ENCODE data around the gene CLPTM1. TPM values are rescaled to one million over a fixed set of nuclear protein-coding genes. Genes with fewer than 3 reads are reported as not detected.
"Not testable (repeated sequence)": the region's sequence is repeated elsewhere in the genome, so short reads cannot be mapped to it uniquely, and the experiment has no call there.

The CLPTM1 gene
- total and polyA plus RNA-seq, 2 donors (not counting 3 experiments of a cell fraction or from before 2014, with no cell fraction given) = 108 to 176 TPM

DNA sequence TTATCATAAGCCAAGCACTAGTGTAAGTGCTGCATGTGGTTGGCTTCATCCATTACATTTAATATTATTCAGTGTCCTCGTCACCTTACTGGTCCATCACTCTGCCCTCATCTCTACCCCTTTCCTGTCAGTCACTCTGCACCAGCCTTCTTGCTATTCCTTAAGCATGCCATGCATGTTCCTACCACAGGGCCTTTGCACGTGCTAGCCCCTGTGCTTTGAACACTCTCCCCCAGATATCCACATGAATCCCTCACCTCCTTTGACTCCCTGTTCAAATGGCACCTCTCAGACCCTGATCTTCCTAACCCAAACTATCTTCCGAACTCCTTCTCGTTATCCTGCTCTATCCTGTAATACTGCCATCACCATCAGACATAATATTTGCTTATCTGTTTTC, 42.8 kb downstream of the CLPTM1 start:
- Histone ChIP-seq H3K27ac (ENCODE audit: insufficient read depth, low read depth, low read length) (no peak overlapping the region), H3K79me2 (ENCODE audit: control insufficient read depth, insufficient read depth, low read length) (no peaks in the 10 kb centered on the region), H2AFZ (ENCODE audit: low read depth, low read length) (no peak overlapping the region), H4K20me1 (replicated peaks; ENCODE audit: control insufficient read depth, extremely low read depth, insufficient read depth, low read length) (no peaks in the 10 kb centered on the region), H3K9me1 (replicated peaks; ENCODE audit: control insufficient read depth, extremely low read depth, insufficient read depth, low read length) (no peaks in the 10 kb centered on the region), H3K4me1 (ENCODE audit: control insufficient read depth, extremely low read depth, insufficient read depth, low read length) (peaks cover 8% of the 10 kb centered on the region), H3K27me3 (ENCODE audit: control insufficient read depth in 2 of 2, insufficient read depth in 2 of 2, low read length in 2 of 2) (no peaks in the 10 kb centered on the region), H3K9me3 (replicated peaks; ENCODE audit: control insufficient read depth, insufficient read depth, low read length) (no peaks in the 10 kb centered on the region), H3K36me3 (ENCODE audit: control insufficient read depth in 2 of 2, extremely low read depth in 1 of 2, insufficient read depth in 2 of 2, low read length in 2 of 2) (peaks cover 0 to 4% of the 10 kb centered on the region in 2 experiments), H3K4me3 (replicated peaks in 1 of 3; ENCODE audit: insufficient read depth in 1 of 3, low read depth in 1 of 3, low read length in 3 of 3) (no peak overlapping the region), H3K9ac (replicated peaks; ENCODE audit: extremely low read depth, insufficient read depth, low read length) (no peak overlapping the region), H3K4me2 (ENCODE audit: insufficient read depth, low read length) (no peak overlapping the region)
- BruUV-seq (replicated peaks) = no TSS peak
- no peak for FAIRE-seq
- no peak for DNase-seq (ENCODE audit: low read depth, low spot score)
- intact Hi-C loops (cut with micrococcal nuclease) = no loop called here
- ChIA-PET CTCF (interaction anchor here (0.6 to 1.1 kb wide), 3 partner anchors 9 to 62 kb away, joined by 3 to 4 read pairs (median 4); no protein-coding TSS in a partner anchor), POLR2A (no interaction called here)
- TF ChIP-seq, protein P1, sequence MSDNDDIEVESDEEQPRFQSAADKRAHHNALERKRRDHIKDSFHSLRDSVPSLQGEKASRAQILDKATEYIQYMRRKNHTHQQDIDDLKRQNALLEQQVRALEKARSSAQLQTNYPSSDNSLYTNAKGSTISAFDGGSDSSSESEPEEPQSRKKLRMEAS (IDR thresholded peaks at IDR 0.05; ENCODE audit: insufficient read depth, insufficient read length) = no peak
- no peak for TF ChIP-seq FOS (IDR thresholded peaks at IDR 0.05; ENCODE audit: borderline replicate concordance, insufficient read depth, low read length)
- TF ChIP-seq JUN (IDR thresholded peaks at IDR 0.05; ENCODE audit: borderline replicate concordance, insufficient read depth, insufficient read length, low read depth) = no peak
- no peak for TF ChIP-seq EZH2 (IDR thresholded peaks at IDR 0.05; ENCODE audit: borderline replicate concordance, low read depth, low read length, severe bottlenecking)
- TF ChIP-seq MYC (IDR thresholded peaks at IDR 0.05; ENCODE audit: low read depth, low read length) = no peak
- TF ChIP-seq, protein P2, sequence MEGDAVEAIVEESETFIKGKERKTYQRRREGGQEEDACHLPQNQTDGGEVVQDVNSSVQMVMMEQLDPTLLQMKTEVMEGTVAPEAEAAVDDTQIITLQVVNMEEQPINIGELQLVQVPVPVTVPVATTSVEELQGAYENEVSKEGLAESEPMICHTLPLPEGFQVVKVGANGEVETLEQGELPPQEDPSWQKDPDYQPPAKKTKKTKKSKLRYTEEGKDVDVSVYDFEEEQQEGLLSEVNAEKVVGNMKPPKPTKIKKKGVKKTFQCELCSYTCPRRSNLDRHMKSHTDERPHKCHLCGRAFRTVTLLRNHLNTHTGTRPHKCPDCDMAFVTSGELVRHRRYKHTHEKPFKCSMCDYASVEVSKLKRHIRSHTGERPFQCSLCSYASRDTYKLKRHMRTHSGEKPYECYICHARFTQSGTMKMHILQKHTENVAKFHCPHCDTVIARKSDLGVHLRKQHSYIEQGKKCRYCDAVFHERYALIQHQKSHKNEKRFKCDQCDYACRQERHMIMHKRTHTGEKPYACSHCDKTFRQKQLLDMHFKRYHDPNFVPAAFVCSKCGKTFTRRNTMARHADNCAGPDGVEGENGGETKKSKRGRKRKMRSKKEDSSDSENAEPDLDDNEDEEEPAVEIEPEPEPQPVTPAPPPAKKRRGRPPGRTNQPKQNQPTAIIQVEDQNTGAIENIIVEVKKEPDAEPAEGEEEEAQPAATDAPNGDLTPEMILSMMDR (IDR thresholded peaks at IDR 0.05; ENCODE audit: extremely low read depth in 1 of 2, insufficient read depth in 1 of 2, low read depth in 1 of 2, low read length in 2 of 2) = no peak
- no peak for TF ChIP-seq POLR2A (IDR thresholded peaks at IDR 0.05; ENCODE audit: low read depth, low read length)
- dilution Hi-C loops (cut with MboI; ENCODE audit: extremely low pct_ligation_motif_present, low sequenced_read_pairs) = no loop called here

DNA sequence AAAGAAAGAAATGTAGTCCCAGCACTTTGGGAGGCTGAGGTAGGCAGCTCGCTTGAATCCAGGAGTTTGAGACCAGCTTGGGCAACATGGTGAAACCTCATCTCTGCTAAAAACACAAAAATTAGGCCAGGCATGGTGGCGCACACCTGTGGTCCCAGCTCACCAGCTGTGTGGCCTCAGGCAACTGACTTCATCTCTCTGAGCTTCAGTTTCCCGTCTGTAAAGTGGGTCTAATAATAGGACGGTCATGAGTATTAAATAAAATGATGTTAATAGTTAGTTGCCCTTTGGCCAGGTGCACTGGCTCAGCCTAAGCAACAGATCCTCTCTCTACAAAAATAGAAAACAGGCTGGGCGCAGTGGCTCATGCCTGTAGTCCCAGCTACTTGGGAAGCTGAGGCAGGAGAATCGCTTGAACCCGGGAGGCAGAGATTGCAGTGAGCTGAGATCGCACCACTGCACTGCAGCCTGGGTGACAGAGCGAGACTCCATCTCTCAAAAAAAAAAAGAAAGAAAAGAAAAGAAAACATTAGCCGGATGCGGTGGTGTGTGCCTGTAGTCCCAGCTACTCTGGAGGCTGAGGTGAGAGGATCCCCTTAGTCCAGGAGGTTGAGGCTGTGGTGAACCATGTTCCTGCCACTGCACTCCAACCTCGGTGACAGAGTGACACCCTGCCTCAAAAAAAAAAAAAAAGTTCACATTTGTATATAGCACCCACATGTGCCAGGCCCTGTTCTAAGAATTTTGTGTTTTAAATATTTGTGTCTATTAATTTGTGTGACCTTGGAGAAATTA, 44.1 kb downstream of the CLPTM1 start:
- H3K4me1 ChIP-seq (ENCODE audit: control insufficient read depth, extremely low read depth, insufficient read depth, low read length); H4K20me1 ChIP-seq (replicated peaks; ENCODE audit: control insufficient read depth, extremely low read depth, insufficient read depth, low read length); H3K4me3 ChIP-seq (replicated peaks in 1 of 3; ENCODE audit: insufficient read depth in 1 of 3, low read depth in 1 of 3, low read length in 3 of 3); dilution Hi-C loops (cut with MboI; ENCODE audit: extremely low pct_ligation_motif_present, low sequenced_read_pairs); BruUV-seq (replicated peaks); H3K9ac ChIP-seq (replicated peaks; ENCODE audit: extremely low read depth, insufficient read depth, low read length); H3K36me3 ChIP-seq (ENCODE audit: control insufficient read depth in 2 of 2, extremely low read depth in 1 of 2, insufficient read depth in 2 of 2, low read length in 2 of 2); H3K9me1 ChIP-seq (replicated peaks; ENCODE audit: control insufficient read depth, extremely low read depth, insufficient read depth, low read length); FAIRE-seq; H3K27ac ChIP-seq (ENCODE audit: insufficient read depth, low read depth, low read length); POLR2A ChIA-PET; intact Hi-C loops (cut with micrococcal nuclease); H3K4me2 ChIP-seq (ENCODE audit: insufficient read depth, low read length); H2AFZ ChIP-seq (ENCODE audit: low read depth, low read length); H3K9me3 ChIP-seq (replicated peaks; ENCODE audit: control insufficient read depth, insufficient read depth, low read length); H3K79me2 ChIP-seq (ENCODE audit: control insufficient read depth, insufficient read depth, low read length); DNase-seq (ENCODE audit: low read depth, low spot score); H3K27me3 ChIP-seq (ENCODE audit: control insufficient read depth in 2 of 2, insufficient read depth in 2 of 2, low read length in 2 of 2): not testable (repeated sequence)
- CTCF ChIA-PET = interaction anchor here (1.4 to 2.9 kb wide), 2 partner anchors 10 to 60 kb away, joined by 4 to 14 read pairs; no protein-coding TSS in a partner anchor

GRCh38 chr19:45000665-45001064, 45.5 kb downstream of the CLPTM1 start:
- dilution Hi-C loops (cut with MboI; ENCODE audit: extremely low pct_ligation_motif_present, low sequenced_read_pairs); H3K4me1 ChIP-seq (ENCODE audit: control insufficient read depth, extremely low read depth, insufficient read depth, low read length); H3K9me3 ChIP-seq (replicated peaks; ENCODE audit: control insufficient read depth, insufficient read depth, low read length); intact Hi-C loops (cut with micrococcal nuclease); H3K27me3 ChIP-seq (ENCODE audit: control insufficient read depth in 2 of 2, insufficient read depth in 2 of 2, low read length in 2 of 2); H3K79me2 ChIP-seq (ENCODE audit: control insufficient read depth, insufficient read depth, low read length); DNase-seq (ENCODE audit: low read depth, low spot score); POLR2A ChIA-PET; H3K36me3 ChIP-seq (ENCODE audit: control insufficient read depth in 2 of 2, extremely low read depth in 1 of 2, insufficient read depth in 2 of 2, low read length in 2 of 2); H4K20me1 ChIP-seq (replicated peaks; ENCODE audit: control insufficient read depth, extremely low read depth, insufficient read depth, low read length); H3K9me1 ChIP-seq (replicated peaks; ENCODE audit: control insufficient read depth, extremely low read depth, insufficient read depth, low read length); FAIRE-seq: not testable (repeated sequence)
- peak overlapping the region; percentile 15 for H3K27ac ChIP-seq (ENCODE audit: insufficient read depth, low read depth, low read length)
- H2AFZ ChIP-seq (ENCODE audit: low read depth, low read length) = peak overlapping the region; percentile 71
- BruUV-seq (replicated peaks) = TSS peak; percentile 17
- H3K9ac ChIP-seq (replicated peaks; ENCODE audit: extremely low read depth, insufficient read depth, low read length) = peak overlapping the region; percentile 17
- CTCF ChIA-PET = interaction anchor here (2.9 kb wide), 1 partner anchor 59 kb away, joined by 14 read pairs; no protein-coding TSS in a partner anchor
- peak overlapping the region in 2 of 3 experiments; percentile 7 to 60 for H3K4me3 ChIP-seq (replicated peaks in 1 of 3; ENCODE audit: insufficient read depth in 1 of 3, low read depth in 1 of 3, low read length in 3 of 3)
- peak overlapping the region; percentile 54 for H3K4me2 ChIP-seq (ENCODE audit: insufficient read depth, low read length)

Data from endothelial cell of umbilical vein (primary cell).